OCI-LY3 (cell line): ENCODE results near the gene BRINP1.

ENCODE experiments used
- EZH2phosphoT487 ChIP-seq: fragments of 200-600 bp; shearing (Covaris generic); IDR thresholded peaks from 2 replicates; pipeline ENCODE4 v1.6.1; 2018; ENCODE audit warnings: antibody characterized with exemption, mixed run types, low read depth
- TF ChIP-seq, protein P1 (sequence below): fragments of 200-600, 300-600 bp; sonication (generic); IDR thresholded peaks from 2 replicates; pipeline ENCODE4 v1.5.1; 2014; ENCODE audit warnings: antibody characterized with exemption, low read length, low read depth

- no peak for TF ChIP-seq EZH2phosphoT487
- TF ChIP-seq, protein P1, sequence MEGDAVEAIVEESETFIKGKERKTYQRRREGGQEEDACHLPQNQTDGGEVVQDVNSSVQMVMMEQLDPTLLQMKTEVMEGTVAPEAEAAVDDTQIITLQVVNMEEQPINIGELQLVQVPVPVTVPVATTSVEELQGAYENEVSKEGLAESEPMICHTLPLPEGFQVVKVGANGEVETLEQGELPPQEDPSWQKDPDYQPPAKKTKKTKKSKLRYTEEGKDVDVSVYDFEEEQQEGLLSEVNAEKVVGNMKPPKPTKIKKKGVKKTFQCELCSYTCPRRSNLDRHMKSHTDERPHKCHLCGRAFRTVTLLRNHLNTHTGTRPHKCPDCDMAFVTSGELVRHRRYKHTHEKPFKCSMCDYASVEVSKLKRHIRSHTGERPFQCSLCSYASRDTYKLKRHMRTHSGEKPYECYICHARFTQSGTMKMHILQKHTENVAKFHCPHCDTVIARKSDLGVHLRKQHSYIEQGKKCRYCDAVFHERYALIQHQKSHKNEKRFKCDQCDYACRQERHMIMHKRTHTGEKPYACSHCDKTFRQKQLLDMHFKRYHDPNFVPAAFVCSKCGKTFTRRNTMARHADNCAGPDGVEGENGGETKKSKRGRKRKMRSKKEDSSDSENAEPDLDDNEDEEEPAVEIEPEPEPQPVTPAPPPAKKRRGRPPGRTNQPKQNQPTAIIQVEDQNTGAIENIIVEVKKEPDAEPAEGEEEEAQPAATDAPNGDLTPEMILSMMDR = no peak
These were observed 171.2 kb downstream of the BRINP1 start for GRCh38 chr9:119197893-119198607.
